NB4 (cell line): ENCODE results near the gene SIKE1.

Source experiments
- POLR2A ChIP-seq: IDR thresholded peaks from 2 replicates; pipeline ENCODE4 v1.6.1; 2011; ENCODE audit warnings: mild to moderate bottlenecking; ENCODE audit not compliant: insufficient read length; ENCODE audit errors: extremely low read depth
- TF ChIP-seq, protein P1 (sequence below): IDR thresholded peaks from one replicate; pipeline ENCODE4 v1.5.1; 2012; ENCODE audit warnings: low read depth, low read length
- TF ChIP-seq, protein P2 (sequence below): IDR thresholded peaks from 2 replicates; pipeline ENCODE4 v1.6.1; 2011; ENCODE audit warnings: low read depth, low read length

- TF ChIP-seq, protein P1, sequence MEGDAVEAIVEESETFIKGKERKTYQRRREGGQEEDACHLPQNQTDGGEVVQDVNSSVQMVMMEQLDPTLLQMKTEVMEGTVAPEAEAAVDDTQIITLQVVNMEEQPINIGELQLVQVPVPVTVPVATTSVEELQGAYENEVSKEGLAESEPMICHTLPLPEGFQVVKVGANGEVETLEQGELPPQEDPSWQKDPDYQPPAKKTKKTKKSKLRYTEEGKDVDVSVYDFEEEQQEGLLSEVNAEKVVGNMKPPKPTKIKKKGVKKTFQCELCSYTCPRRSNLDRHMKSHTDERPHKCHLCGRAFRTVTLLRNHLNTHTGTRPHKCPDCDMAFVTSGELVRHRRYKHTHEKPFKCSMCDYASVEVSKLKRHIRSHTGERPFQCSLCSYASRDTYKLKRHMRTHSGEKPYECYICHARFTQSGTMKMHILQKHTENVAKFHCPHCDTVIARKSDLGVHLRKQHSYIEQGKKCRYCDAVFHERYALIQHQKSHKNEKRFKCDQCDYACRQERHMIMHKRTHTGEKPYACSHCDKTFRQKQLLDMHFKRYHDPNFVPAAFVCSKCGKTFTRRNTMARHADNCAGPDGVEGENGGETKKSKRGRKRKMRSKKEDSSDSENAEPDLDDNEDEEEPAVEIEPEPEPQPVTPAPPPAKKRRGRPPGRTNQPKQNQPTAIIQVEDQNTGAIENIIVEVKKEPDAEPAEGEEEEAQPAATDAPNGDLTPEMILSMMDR: no peak
- TF ChIP-seq, protein P2, sequence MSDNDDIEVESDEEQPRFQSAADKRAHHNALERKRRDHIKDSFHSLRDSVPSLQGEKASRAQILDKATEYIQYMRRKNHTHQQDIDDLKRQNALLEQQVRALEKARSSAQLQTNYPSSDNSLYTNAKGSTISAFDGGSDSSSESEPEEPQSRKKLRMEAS: no peak
- TF ChIP-seq POLR2A: no peak
Measured at GRCh38 chr1:114771992-114772391, 8.5 kb downstream of the SIKE1 start.
